Measurements from ENCODE around the gene PRTN3.

Gene PRTN3

DNA sequence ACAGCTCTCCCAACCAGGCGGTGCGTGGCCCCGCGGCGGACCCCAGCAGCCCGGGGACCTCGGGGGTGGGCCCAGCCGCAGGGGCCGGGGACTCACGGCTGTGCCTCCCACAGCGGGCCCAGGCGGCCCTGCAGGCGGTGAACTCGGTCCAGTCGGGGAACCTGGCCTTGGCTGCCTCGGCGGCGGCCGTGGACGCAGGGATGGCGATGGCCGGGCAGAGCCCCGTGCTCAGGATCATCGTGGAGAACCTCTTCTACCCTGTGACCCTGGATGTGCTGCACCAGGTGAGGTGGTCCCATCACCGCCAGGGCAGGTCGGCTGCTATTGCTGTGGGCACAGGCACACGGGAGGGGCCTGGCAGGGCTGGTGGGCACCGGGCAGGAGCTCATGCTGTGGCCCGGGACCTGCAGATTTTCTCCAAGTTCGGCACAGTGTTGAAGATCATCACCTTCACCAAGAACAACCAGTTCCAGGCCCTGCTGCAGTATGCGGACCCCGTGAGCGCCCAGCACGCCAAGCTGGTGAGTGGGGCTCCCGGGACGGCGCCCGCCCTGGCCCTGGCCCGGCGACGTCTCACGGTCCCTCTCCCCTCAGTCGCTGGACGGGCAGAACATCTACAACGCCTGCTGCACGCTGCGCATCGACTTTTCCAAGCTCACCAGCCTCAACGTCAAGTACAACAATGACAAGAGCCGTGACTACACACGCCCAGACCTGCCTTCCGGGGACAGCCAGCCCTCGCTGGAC, 36.2 kb upstream of the PRTN3 start:
- no peak for DNase-seq (ENCODE audit: low read depth)
- TF ChIP-seq, protein P1, sequence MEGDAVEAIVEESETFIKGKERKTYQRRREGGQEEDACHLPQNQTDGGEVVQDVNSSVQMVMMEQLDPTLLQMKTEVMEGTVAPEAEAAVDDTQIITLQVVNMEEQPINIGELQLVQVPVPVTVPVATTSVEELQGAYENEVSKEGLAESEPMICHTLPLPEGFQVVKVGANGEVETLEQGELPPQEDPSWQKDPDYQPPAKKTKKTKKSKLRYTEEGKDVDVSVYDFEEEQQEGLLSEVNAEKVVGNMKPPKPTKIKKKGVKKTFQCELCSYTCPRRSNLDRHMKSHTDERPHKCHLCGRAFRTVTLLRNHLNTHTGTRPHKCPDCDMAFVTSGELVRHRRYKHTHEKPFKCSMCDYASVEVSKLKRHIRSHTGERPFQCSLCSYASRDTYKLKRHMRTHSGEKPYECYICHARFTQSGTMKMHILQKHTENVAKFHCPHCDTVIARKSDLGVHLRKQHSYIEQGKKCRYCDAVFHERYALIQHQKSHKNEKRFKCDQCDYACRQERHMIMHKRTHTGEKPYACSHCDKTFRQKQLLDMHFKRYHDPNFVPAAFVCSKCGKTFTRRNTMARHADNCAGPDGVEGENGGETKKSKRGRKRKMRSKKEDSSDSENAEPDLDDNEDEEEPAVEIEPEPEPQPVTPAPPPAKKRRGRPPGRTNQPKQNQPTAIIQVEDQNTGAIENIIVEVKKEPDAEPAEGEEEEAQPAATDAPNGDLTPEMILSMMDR (conservative IDR thresholded peaks at IDR 0.05; ENCODE audit: low read length), result no peak
- H3K4me3 ChIP-seq (ENCODE audit: low read length), result no peak overlapping the region

DNA sequence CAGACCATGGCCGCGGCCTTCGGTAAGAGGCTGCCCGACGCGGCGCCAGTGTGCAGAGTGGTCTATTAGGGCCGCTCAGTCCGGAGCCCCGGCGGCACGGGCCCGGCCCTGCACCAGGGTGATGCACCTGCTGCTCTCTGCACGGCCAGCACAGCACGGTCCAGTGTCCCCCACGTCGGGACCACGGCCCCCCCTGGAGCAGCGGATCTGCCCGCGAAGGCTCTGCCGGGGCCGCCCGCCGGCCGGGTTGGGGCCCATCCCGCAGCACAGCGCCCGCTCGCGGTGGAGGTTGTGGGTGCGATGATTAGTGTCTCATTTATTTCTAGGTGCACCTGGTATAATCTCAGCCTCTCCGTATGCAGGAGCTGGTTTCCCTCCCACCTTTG, 35.6 kb upstream of the PRTN3 start:
- TF ChIP-seq, protein P1 (conservative IDR thresholded peaks at IDR 0.05; ENCODE audit: low read length), result no peak
- DNase-seq (ENCODE audit: low read depth), result no peak
- no peak overlapping the region for H3K4me3 ChIP-seq (ENCODE audit: low read length)

DNA sequence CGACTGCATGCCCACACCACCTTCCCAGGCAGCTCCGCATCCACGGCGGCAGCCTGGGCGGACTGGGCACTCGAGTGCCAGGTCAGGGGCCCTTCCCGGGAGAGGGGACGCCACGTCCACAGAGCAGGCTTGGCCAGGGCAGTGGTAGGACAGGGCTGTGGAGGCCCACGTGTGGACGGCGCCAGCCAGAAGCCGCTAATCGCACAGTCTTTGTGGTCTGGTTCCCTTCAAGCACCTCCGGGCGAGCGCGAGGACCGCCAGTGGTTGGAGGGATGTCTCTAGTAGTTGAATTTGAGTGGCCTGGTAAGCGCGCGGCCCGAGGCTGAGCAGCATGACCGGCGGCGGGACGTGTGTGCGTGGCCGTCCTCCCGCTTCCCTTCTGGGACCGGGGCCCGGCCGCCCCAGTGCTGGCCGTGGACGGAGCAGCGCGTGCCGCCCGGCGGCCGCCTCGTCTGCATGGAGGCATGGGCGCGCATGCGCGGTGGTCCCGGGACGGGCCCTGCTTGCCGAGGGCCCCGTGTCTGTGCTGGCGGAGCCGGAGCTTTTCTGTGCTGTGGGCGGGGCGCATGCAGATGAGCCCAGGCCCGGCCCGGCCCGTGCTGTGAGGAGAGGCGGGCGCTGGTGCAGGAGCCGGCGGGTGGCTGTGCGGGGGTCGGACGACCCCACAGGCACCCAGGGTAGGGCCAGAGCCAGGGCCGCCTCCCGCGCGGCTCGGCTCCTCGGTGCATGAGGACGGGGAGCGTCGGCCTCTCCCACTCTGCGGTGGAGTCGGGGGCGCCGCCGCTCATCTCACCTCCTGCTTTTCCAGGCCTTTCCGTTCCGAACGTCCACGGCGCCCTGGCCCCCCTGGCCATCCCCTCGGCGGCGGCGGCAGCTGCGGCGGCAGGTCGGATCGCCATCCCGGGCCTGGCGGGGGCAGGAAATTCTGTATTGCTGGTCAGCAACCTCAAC, 34.9 kb upstream of the PRTN3 start:
- TF ChIP-seq, protein P1 (conservative IDR thresholded peaks at IDR 0.05; ENCODE audit: low read length), result no peak
- DNase-seq (ENCODE audit: low read depth), result no peak

DNA sequence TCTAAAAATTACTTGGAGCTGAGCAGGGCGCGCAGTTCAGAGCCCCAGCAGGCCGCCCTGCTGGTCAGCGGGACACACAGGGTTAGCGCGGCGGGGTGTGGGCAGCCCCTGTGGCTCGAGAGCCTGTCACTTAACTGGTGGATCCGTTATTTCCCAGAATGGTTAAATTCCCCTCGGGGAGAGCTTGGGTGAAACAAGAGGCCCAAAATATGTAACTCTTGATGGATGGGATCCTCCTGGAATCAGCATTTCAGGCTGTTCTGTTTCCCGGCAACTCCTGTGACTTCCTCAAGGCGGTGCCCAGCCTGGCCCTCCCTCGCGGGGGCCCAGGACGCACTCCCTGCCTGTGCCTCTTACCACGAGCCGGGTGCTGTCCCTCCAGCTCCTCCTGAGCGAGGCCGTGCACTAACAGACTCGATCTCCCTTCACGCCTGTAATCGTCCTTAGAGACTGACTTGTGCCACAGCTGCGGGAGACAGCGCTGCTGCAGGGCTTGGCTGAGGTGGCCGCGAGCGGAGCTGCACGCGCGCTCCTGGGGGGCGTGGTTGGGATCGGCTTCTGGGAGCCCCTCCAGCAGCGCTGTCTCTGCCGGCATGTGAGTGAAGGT, 33.9 kb upstream of the PRTN3 start:
- TF ChIP-seq, protein P1 (conservative IDR thresholded peaks at IDR 0.05; ENCODE audit: low read length), result no peak
- H3K4me3 ChIP-seq (ENCODE audit: low read length), result no peak overlapping the region
- DNase-seq (ENCODE audit: low read depth), result no peak

More for the DNA sequence above, 34.9 kb upstream of the PRTN3 start:
- H3K4me3 ChIP-seq (ENCODE audit: low read length), result no peak overlapping the region

DNA sequence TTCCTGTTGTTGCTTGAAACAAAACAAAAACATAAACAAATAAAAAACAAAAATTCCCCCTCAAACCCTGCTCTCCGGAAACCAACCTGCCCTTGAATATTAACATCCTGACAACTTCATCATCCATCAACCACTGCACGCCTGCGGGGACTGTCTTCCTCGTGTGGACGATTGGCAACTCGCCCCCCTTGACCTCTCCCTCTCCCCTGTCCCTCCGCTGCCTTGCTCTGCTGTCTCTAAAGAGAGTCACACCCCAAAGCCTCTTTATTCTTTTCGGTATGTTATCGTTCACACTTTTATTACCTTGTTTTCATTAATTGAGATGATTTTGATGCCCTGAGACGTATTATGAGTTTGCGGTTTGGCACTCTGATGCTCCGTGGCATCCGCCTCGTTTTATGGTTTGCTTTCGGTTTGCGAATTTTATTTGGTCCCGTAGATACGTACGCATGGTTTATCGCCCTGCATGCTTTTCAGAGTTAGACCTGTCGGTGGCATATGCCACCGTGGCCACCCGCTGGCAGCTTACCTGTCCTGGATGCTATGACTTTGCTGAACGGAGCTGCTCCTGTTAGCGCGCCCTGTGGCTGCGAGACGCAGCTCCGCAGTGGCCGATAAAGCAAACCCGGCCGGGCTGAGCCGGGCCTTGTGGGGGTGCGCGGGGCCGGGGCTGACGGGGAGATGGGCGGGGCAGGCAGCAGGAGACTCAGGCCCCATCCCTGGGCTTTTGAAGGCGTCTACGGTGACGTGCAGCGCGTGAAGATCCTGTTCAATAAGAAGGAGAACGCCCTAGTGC, 33.0 kb upstream of the PRTN3 start:
- H3K4me3 ChIP-seq (ENCODE audit: low read length), result no peak overlapping the region
- DNase-seq (ENCODE audit: low read depth), result no peak
- TF ChIP-seq, protein P1 (conservative IDR thresholded peaks at IDR 0.05; ENCODE audit: low read length), result no peak

DNA sequence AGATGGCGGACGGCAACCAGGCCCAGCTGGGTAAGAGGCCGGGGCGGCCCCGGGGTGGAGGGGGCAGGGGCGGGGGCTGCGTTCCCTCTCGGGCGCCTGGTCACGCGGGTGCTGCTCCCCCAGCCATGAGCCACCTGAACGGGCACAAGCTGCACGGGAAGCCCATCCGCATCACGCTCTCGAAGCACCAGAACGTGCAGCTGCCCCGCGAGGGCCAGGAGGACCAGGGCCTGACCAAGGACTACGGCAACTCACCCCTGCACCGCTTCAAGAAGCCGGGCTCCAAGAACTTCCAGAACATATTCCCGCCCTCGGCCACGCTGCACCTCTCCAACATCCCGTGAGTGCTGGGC, 32.4 kb upstream of the PRTN3 start:
- DNase-seq (ENCODE audit: low read depth), result no peak
- TF ChIP-seq, protein P1 (conservative IDR thresholded peaks at IDR 0.05; ENCODE audit: low read length), result no peak
- H3K4me3 ChIP-seq (ENCODE audit: low read length), result no peak overlapping the region

Measured in AG10803 (cell line).